ENCODE measurements around the gene TRAPPC14.

GRCh38 chr7:100166317-100166940, 7.9 kb upstream of the TRAPPC14 start:
- TF ChIP-seq CTCF (IDR thresholded peaks at IDR 0.05) (no peak), EZH2 (IDR thresholded peaks at IDR 0.05) (no peak), EZH2phosphoT487 (IDR thresholded peaks at IDR 0.05) (no peak)

All from neural progenitor cell (in vitro differentiated cells).